Measurements from ENCODE around the gene AHSP.

GRCh38 chr16:31572821-31573220, 45.1 kb downstream of the AHSP start:
- TF ChIP-seq CTCF (IDR thresholded peaks at IDR 0.05) (no peak), POLR2A (IDR thresholded peaks at IDR 0.05) (no peak), EP300 (IDR thresholded peaks at IDR 0.05) (no peak)
